ENCODE data around the gene SEL1L.

DNA sequence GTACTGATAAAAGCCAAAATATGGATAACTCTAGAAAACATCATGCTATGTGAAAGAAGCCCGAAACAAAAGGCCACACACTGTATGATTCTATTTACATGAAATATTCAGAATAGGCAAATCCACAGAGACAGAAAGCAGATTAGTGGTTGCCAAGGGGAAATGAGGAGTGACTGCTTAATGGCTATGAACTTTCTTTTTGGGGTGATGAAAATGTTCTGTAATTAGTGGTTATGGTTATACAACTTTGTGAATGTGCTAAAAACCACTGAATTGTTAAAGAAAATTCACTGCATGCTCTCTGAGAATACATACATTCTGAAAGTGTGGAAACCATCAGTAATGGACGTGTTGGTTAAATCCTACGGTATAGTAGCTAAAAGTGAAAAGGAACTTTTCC lies 93.6 kb downstream of the SEL1L start:
- TF ChIP-seq EZH2 (IDR thresholded peaks at IDR 0.05; ENCODE audit: borderline replicate concordance, low read length) (no peak), CTCF (IDR thresholded peaks at IDR 0.05; ENCODE audit: low read length) (no peak)

All from OCI-LY1 (cell line).